ENCODE results near the gene NACA.
A peak's percentile ranks its signal among the peaks of the same experiment; 100 is the strongest.

NACA gene

DNA sequence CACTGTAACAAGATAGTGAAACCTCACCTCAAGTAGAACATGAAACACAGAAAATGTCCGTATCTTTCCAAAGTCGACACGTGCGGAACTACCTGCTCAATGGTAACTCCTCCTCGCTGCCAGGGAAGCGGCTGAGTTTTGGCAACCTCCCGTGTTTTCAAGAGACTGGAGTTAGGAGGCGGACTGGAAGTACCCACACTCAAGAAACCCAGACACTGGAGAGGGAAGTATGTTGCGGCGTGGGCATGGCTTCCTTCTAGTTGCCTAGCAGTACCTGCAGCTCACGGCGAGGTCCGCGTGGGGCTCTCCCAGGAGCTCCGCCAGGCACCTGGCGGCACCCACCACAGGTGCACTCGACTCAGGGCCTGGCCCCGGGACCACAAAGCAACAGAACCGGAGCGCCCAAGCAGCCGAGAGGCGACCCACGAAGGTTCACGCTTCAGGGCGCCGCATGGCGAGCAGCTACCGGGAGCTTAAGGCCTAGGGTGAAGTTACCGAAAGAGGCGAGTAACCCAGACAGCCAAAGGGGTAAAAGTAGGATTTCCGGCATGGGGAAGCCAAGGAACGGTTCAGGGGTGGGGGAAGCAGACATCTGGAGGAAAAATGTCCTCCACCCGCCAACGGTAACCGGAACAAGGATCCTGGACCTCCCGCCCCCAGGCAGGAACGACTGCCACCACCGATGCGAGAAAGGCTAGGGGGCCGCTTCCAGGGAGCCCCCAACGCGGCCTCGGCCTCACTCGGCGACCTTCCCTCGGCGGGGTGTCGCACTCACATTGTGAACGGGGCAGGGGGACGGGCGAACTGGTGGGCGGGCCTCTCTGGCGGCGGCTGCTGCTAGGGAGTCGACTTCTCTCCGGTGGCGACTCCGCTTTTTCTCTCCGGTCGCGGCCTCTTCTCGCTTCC lies 37.6 kb downstream of the NACA start:
- peak; percentile 26 to 83 (median 58) for DNase-seq

- DNase-seq = no peak
Measured at GRCh38 chr12:56684745-56685359, 40.2 kb downstream of the NACA start.

DNA sequence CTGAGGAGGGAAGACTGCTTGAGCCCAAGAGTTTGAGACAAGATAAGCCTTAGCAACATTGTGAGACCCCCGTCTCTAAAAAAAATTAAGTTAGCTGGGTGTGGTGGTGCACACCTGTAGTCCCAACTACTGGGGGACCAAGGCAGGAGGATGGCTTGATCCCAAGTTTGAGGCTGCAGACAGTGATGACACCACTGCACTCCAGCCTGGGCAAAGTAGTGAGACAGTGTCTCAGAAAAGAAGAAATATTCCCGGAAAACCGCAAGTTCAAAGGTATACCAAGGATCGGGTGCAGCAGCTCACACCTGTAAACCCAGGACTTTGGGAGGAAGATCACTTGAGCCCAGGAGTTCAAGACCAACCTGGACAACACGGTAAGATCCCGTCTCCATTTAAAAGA lies 42.8 kb downstream of the NACA start:
- DNase-seq = no peak

DNA sequence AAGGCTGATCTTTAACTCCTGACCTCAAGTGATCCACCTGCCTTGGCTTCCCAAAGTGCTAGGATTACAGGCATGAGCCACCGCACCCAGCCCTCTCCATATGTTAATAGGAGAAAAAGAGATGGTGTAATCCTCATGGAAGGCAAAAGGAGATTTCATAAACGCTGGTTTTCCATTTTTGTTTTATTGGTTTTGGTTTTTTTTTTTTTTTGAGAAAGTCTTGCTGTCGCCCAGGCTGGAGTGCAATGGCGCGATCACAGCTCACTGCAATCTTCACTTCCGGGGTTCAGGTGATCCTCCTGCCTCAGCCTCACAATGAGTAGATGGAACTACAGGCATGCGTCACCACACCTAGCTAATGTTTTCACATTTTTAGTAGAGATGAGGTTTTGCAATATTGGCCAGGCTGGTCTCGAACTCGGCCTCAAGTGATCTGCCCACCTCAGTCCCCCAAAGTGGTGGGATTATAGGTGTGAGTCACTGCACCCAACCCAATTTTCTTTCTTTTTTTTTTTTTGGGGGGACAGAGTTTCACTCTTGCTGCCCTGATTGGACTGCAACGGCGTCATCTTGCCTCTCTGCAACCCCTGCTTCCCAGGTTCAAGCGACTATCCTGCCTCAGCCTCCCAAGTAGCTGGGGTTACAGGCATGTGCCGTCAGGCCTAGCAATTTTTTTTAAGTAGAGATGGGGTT lies 45.1 kb downstream of the NACA start:
- DNase-seq = no peak

- DNase-seq = no peak
Measured at GRCh38 chr12:56678852-56679251, 46.2 kb downstream of the NACA start.

- DNase-seq = no peak
Measured at GRCh38 chr12:56677680-56678079, 47.4 kb downstream of the NACA start.

DNA sequence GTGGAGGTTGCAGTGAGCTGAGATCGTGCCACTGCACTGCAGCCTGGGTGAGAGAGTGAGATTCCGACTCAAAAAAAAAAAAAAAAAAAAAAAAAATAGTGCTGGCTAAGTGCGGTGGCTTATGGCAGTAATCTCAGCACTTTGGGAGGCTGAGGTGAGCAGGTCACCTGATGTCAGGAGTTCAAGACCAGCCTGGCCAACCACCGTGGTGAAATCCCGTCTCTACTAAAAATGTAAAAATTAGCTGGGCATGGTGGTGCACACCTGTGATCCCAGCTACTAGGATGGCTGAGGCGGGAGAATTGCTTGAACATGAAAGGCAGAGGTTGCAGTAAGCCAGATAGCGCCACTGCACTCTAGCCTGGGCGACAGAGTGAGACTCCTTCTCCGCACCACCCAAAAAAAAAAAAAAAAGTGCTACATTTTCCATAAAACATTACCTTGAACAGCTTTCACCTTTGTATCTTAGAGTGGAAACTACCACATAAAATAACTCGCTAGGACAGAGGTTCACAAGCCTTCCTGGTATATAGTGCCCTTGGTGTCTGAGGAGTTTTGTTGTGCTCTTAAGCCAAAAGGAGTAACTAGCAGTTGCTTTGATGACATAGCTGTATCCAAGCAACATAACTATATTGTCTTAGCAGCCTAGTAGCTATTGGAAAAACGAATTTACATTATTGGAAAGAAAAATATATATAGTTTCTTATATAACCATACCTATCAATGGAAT lies 48.1 kb downstream of the NACA start:
- DNase-seq = no peak

- DNase-seq = no peak
Measured at GRCh38 chr12:56671608-56672007, 53.5 kb downstream of the NACA start.

- no peak for DNase-seq
Measured at GRCh38 chr12:56670836-56671235, 54.3 kb downstream of the NACA start.

DNA sequence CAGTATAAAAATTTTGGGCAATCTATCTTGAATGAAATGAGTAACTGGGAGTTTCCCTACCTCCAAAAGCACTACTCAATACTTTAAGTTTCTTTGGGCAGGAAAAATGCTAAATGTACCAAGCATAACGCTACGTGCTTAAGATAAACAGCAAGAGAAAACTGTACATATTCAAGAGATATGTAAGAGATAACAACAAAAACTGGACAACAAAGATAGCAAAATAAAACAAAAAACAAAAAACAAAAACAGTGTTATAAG lies 57.0 kb downstream of the NACA start:
- DNase-seq = no peak

Data from activated CD4-positive, CD25-positive, alpha-beta regulatory T cell (primary cell).